Stomach (tissue), 9 donors: ENCODE measurements around the gene OR2M2. TPM values are rescaled to one million over a fixed set of nuclear protein-coding genes. Genes with fewer than 3 reads are reported as not detected.

Source experiments
- DNase-seq, 2 donors: peaks; one replicate each; pipeline versions ENCODE4 v3.0.0 to v3.0.0-alpha.2; 2013 to 2019
- H3K27ac ChIP-seq, 5 donors: fragments of 200-600 bp in 4 of 5; sonication (generic) in 4 of 5; one replicate each; pipeline ENCODE4 v1.5.1; 2013 to 2019; ENCODE audit warnings: mild to moderate bottlenecking in 1 of 5, moderate library complexity in 1 of 5
- H3K27me3 ChIP-seq, 3 donors: fragments of 200-600 bp; sonication (generic); one replicate each; pipeline ENCODE4 v1.5.1; 2017 to 2019; ENCODE audit warnings: mixed run types in 1 of 3
- H3K36me3 ChIP-seq, 4 donors: fragments of 200-600 bp; sonication (generic); 1 replicate in 3 of 4; 2 replicates in 1 of 4; pipeline ENCODE4 v1.5.1; 2016 to 2019
- H3K4me1 ChIP-seq, 4 donors: fragments of 200-600 bp; sonication (generic); one replicate each; pipeline ENCODE4 v1.5.1; 2016 to 2019
- H3K4me3 ChIP-seq, 4 donors: fragments of 200-600 bp; sonication (generic) in 3 of 4; one replicate each; pipeline ENCODE4 v1.5.1; 2016 to 2019; ENCODE audit warnings: mild to moderate bottlenecking in 1 of 4
- H3K9me3 ChIP-seq, 4 donors: fragments of 200-600 bp; sonication (generic); one replicate each; pipeline ENCODE4 v1.5.1; 2016 to 2019
- EP300 ChIP-seq: sonication (generic); formaldehyde crosslinking; IDR thresholded peaks from one replicate; pipeline ENCODE4 v1.6.1; 2017; ENCODE audit warnings: antibody characterized with exemption
- POLR2A ChIP-seq, 4 donors: fragments of 450-650 bp; IDR thresholded peaks; one replicate each; pipeline ENCODE4 v1.6.1; 2016; ENCODE audit warnings: antibody characterized with exemption in 4 of 4, control low read depth in 2 of 4, mild to moderate bottlenecking in 1 of 4, moderate library complexity in 1 of 4
- POLR2AphosphoS5 ChIP-seq, 3 donors: sonication (generic); formaldehyde crosslinking; IDR thresholded peaks; one replicate each; pipeline ENCODE4 v1.6.1; 2016; ENCODE audit warnings: antibody characterized with exemption in 3 of 3
- WGBS, 5 donors: extraction: QIAGEN DNeasy Blood & Tissue Kit in 3 of 5; methylation state at CpG; one replicate each; pipeline versions ENCODE4 v1.1.5 to v1.1.7; 2013 to 2018; 5-methylcytosine and 5-hydroxymethylcytosine counted together
- intact Hi-C: fragments of 100-400 bp; cut with DNase I; formaldehyde crosslinking; loops from one replicate; pipeline ENCODE4 v1.15.1; 2023; ENCODE audit warnings: low total_unique reads
- polyA plus RNA-seq, 3 donors: library from polyadenylated mRNA; stranded (reverse); fragments of 200-250 nt; gene quantifications; one replicate each; pipeline ENCODE4 v1.2.3, GENCODE V29; 2013
- total RNA-seq, 5 donors: library from RNA; depleted of rRNA; stranded (reverse); fragments of >200 nt; gene quantifications; one replicate each; pipeline versions ENCODE4 v1.1.0 to v1.2.3, GENCODE V29; 2014 to 2016
- TF ChIP-seq, protein P1 (sequence below), 7 experiments: fragments of 450-650 bp in 4 of 7; fragments of 200-600 bp in 3 of 7; sonication (generic) in 3 of 7; IDR thresholded peaks; one replicate each; pipeline ENCODE4 v1.5.1; 2016 to 2019; ENCODE audit warnings: antibody characterized with exemption in 7 of 7, control low read depth in 2 of 7, mild to moderate bottlenecking in 1 of 7
- donor health status: healthy with polysubstance abuse.
- donor health status: Bipolar disorder and iron deficiency.
- donor health status: healthy.

Gene OR2M2
- total and polyA plus RNA-seq, 8 donors, result not detected

DNA sequence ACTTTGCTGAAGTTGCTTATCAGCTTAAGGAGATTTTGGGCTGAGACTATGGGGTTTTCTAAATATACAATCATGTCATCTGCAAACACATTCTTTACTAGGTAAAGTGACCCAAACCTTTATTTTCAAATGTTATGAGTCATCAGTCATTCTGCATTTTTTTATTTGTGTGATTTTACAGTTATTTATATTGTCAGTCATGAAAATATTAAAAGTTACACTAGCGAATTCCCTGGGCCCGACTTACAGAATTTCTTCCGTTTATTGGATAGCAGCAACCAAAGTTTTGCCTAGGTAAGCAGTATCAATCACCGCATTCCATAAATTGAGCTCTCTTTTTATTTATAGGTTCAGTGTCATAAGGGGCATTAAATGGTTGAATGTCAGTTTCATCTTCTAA, 15.9 kb upstream of the OR2M2 start:
- H3K27ac ChIP-seq, result no peak overlapping the region
- no peaks in the 10 kb centered on the region for H3K4me1 ChIP-seq
- H3K36me3 ChIP-seq, result no peaks in the 10 kb centered on the region
- 83 to 95% (median 89%) methylated on average over 4 of the region's 4 CpGs for WGBS, 5 donors
- H3K27me3 ChIP-seq, result no peaks in the 10 kb centered on the region
- TF ChIP-seq POLR2A (IDR thresholded peaks at IDR 0.05), result no peak
- no peak for TF ChIP-seq EP300
- TF ChIP-seq, protein P1, sequence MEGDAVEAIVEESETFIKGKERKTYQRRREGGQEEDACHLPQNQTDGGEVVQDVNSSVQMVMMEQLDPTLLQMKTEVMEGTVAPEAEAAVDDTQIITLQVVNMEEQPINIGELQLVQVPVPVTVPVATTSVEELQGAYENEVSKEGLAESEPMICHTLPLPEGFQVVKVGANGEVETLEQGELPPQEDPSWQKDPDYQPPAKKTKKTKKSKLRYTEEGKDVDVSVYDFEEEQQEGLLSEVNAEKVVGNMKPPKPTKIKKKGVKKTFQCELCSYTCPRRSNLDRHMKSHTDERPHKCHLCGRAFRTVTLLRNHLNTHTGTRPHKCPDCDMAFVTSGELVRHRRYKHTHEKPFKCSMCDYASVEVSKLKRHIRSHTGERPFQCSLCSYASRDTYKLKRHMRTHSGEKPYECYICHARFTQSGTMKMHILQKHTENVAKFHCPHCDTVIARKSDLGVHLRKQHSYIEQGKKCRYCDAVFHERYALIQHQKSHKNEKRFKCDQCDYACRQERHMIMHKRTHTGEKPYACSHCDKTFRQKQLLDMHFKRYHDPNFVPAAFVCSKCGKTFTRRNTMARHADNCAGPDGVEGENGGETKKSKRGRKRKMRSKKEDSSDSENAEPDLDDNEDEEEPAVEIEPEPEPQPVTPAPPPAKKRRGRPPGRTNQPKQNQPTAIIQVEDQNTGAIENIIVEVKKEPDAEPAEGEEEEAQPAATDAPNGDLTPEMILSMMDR (IDR thresholded peaks at IDR 0.05), result no peak
- TF ChIP-seq POLR2AphosphoS5 (IDR thresholded peaks at IDR 0.05), result no peak
- DNase-seq, result no peak
- no peak overlapping the region for H3K4me3 ChIP-seq
- no peaks in the 10 kb centered on the region for H3K9me3 ChIP-seq
- intact Hi-C loops, result no loop called here

DNA sequence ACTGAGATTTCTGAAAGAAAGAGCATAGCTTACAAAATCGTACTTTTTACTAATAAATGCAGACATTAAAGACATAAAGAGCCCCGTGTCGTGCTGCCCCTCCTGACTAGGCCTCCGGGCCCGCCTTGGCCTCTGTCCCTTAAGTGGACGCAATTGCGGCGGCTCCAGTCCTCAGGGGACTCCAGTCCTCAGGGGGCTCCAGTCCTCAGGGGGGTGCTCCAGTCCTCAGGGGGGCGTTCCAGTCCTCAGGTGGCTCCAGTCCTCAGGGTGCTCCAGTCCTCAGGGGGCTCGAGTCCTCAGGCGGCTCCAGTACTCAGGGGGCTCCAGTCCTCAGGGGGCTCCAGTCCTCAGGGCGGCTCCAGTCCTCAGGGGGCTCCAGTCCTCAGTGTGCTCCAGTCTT, 10.6 kb upstream of the OR2M2 start:
- TF ChIP-seq, protein P1 (IDR thresholded peaks at IDR 0.05), result no peak
- no peak for TF ChIP-seq EP300
- TF ChIP-seq POLR2A (IDR thresholded peaks at IDR 0.05), result no peak
- no peak for TF ChIP-seq POLR2AphosphoS5 (IDR thresholded peaks at IDR 0.05)
- WGBS, 5 donors, result 85 to 91% (median 85%) methylated on average over 8 to 12 of the region's 12 CpGs
- intact Hi-C loops, result no loop called here
- peaks cover 0 to 15% (median 7%) of the 10 kb centered on the region in 4 donors for H3K9me3 ChIP-seq
- H3K4me1 ChIP-seq, result no peaks in the 10 kb centered on the region
- no peak for DNase-seq
- H3K27ac ChIP-seq, result no peak overlapping the region
- H3K4me3 ChIP-seq, result no peak overlapping the region
- no peaks in the 10 kb centered on the region for H3K36me3 ChIP-seq
- H3K27me3 ChIP-seq, result no peaks in the 10 kb centered on the region

DNA sequence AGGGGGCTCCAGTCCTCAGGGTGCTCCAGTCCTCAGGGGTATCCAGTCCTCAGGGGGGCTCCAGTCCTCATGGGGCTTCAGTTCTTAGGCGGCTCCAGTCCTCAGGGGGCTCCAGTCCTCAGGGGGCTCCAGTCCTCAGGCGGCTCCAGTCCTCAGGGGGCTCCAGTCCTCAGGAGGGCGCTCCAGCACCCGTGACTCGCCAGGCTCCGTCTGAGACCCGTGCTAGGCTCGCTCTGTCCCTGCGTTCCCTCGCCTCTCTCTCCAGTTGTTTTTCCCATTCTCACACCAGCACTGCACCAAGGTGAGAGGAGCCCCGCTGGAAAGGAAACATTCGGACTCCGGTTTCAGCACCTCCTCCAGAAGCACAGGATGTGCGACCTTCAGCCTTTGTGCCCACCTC, 9.4 kb upstream of the OR2M2 start:
- intact Hi-C loops, result no loop called here
- Histone ChIP-seq H3K4me3 (no peak overlapping the region), H3K27me3 (no peaks in the 10 kb centered on the region), H3K27ac (no peak overlapping the region), H3K36me3 (no peaks in the 10 kb centered on the region), H3K9me3 (peaks cover 0 to 15% (median 7%) of the 10 kb centered on the region in 4 donors), H3K4me1 (no peaks in the 10 kb centered on the region)
- TF ChIP-seq POLR2AphosphoS5 (IDR thresholded peaks at IDR 0.05) (no peak), EP300 (no peak), POLR2A (IDR thresholded peaks at IDR 0.05) (no peak)
- TF ChIP-seq, protein P1 (IDR thresholded peaks at IDR 0.05), result no peak
- WGBS, 5 donors, result 93 to 94% (median 93%) methylated on average over 10 to 14 of the region's 14 CpGs
- no peak for DNase-seq

DNA sequence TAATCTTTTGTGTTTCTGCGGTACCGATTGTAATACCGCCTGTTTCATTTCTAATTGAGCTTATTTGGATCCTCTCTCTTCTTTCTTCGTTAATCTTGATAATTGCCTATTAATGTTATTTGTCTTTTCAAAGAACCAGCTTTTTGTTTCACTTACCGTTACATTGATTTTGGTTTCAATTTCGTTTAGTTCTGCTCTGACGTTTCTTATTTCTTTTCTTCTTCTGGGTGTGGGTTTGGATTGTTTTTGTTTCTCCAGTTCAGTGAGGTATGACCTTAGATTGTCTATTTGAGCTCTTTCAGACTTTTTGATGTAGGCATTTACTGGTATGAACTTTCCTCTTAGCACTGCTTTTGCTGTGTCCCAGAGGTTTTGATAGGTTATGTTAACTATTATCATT, 9.4 kb downstream of the OR2M2 start:
- TF ChIP-seq, protein P1 (IDR thresholded peaks at IDR 0.05), result no peak
- TF ChIP-seq POLR2AphosphoS5 (IDR thresholded peaks at IDR 0.05) (no peak), POLR2A (IDR thresholded peaks at IDR 0.05) (no peak), EP300 (no peak)
- intact Hi-C loops, result no loop called here
- WGBS, 5 donors, result 61 to 78% (median 71%) methylated on average over 7 of the region's 7 CpGs
- peaks cover 0 to 7% (median 0%) of the 10 kb centered on the region in 4 donors for H3K9me3 ChIP-seq
- no peaks in the 10 kb centered on the region for H3K36me3 ChIP-seq
- H3K27me3 ChIP-seq, result no peaks in the 10 kb centered on the region
- H3K27ac ChIP-seq, result no peak overlapping the region
- DNase-seq, result no peak
- no peaks in the 10 kb centered on the region for H3K4me1 ChIP-seq
- no peak overlapping the region for H3K4me3 ChIP-seq
